ENCODE results near the gene POLA2.
"Not testable (repeated sequence)": the region's sequence is repeated elsewhere in the genome, so short reads cannot be mapped to it uniquely, and the experiment has no call there.

Gene POLA2

GRCh38 chr11:65261591-65262380 lies at the start of gene POLA2:
TSS of gene POLA2 (plus strand) at chr11:65261962. CDS start at chr11:65262293, 331 bp downstream.
- peak; percentile 89 to 93 (median 92) for DNase-seq

GRCh38 chr11:65212226-65212801 lies 49.4 kb upstream of the POLA2 start:
- no peak for DNase-seq

DNA sequence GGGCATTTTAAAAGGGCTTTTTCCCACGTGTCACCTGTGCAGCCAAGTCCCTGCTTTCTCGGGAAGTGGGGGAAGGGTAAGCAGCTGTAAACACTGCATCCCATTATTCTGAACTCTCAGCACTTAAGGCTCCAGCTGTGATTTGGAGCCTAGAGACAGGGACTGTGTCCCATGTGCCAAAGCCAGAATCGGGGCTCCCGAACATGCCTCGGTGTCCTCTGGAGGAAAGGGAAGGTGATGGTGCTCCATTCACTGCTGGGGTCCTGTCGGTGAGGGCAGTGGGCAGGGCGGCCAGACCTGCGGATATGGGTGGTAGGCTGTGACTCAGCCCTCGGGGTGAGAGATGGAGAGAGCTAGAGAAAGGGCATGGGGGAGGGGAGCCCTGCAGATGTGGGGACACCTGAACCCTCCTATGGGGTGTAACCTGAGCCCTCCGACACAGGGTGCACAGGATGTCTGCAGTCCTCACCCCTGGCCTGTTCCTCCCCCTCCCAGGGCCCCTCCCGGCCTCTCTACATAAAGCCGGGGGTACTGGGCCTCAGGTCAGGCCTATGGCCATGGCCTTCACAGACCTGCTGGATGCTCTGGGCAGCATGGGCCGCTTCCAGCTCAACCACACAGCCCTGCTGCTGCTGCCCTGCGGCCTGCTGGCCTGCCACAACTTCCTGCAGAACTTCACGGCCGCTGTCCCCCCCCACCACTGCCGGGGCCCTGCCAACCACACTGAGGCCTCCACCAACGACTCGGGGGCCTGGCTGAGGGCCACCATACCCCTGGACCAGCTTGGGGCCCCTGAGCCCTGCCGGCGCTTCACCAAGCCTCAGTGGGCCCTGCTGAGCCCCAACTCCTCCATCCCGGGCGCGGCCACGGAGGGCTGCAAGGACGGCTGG lies 48.2 kb upstream of the POLA2 start:
- peak in 1 of 4 experiments; percentile 16 for DNase-seq

- no peak for DNase-seq
Measured at GRCh38 chr11:65214212-65214845, 47.4 kb upstream of the POLA2 start.

DNA sequence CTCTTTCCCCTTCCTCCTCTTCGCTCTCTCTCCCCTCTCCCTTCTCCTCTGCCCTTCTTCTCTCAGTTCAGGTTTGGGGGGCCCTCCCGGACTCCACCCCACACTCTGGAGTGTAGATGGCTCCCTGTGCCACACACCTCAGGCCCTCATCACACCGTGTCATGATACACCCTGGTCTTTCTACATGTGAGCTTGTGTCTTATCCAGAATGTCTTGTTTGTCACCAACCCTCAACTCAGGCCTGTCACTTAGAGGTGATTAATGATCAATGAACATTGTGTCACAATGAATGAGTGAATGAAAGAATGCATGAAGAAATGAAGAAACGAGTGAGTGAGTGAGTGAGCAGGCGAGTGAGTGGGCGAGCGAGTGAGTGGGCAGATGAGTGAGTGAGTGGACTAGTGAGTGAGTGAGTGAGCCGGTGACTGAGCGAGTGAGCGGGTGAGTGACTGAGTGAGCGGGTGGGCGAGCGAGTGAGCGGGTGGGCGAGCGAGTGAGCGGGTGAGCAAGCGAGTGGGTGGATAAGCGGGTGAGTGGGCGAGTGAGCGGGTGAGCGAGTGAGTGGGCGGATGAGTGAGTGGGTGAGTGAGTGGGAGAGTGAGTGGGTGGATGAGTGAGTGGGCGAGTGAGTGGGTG lies 46.2 kb upstream of the POLA2 start:
- DNase-seq, result no peak

- DNase-seq, result no peak
Measured at GRCh38 chr11:65216830-65217229, 44.9 kb upstream of the POLA2 start.

GRCh38 chr11:65217441-65218423 lies 44.0 kb upstream of the POLA2 start:
- no peak for DNase-seq

DNA sequence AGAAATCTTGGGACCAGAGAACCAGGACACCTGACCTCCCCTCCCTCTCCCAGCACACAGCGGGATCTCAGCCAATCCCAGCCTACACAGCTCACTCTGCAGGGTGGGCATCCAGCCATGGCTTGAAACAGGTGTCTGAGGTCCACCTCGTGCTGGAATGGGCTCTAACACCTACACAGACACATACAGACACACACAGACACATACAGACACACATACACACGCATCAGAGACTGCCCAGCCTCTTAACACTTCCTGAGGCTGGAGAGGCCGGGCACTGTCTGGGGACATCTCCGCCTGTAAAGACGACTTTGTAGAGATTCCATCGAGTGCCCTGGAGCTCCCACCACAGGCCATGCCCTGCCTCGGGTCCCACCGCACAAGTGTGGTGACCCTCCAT lies 43.3 kb upstream of the POLA2 start:
- no peak for DNase-seq

- no peak for DNase-seq
Measured at GRCh38 chr11:65219930-65220213, 41.9 kb upstream of the POLA2 start.

GRCh38 chr11:65221026-65221425 lies 40.7 kb upstream of the POLA2 start:
- no peak for DNase-seq

GRCh38 chr11:65223011-65223410 lies 38.8 kb upstream of the POLA2 start:
- no peak for DNase-seq

- no peak for DNase-seq
Measured at GRCh38 chr11:65224930-65225278, 36.9 kb upstream of the POLA2 start.

DNA sequence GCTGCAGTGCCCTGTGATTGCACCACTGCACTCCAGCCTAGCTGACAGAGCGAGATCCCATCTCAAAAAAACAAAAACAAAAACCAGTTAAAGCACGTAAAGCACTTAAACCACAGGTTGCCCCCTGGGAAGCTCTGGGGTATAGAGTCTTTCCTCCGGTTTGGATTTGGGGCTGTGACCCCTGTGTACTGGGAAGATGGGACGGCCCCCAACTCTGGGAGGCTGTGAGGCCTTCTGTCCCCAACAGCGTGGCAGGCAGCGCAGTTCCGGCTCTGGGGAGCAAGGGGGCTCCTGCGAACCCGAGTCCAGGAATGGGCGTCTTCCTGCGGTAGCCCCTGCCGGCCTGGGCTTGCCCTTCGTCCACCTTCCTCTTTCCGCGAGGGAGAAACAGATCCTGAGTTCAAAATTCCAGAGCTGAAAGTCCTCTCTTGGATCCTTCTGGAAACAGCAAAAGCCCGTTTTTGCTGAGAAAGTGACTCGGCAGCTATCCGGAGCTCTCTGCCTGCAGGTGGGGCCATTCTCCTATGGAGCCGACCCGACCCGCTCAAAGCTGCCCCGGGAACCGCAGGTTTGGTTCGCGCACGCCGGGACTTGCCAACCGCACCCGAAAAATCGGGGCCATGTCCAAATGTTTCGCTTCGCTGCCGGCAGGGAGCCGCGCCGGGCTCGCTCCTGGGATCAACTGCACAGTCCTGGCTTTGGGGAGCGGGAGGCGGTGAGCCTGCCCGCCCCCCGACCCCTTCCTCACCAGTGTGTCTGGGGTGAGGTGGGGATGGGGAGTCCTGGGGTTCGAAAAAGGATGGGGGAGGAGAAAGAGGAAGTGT lies 36.3 kb upstream of the POLA2 start:
- peak in 2 of 4 experiments; percentile 11 to 25 for DNase-seq

GRCh38 chr11:65226103-65226442 lies 35.7 kb upstream of the POLA2 start:
- DNase-seq, result no peak

DNA sequence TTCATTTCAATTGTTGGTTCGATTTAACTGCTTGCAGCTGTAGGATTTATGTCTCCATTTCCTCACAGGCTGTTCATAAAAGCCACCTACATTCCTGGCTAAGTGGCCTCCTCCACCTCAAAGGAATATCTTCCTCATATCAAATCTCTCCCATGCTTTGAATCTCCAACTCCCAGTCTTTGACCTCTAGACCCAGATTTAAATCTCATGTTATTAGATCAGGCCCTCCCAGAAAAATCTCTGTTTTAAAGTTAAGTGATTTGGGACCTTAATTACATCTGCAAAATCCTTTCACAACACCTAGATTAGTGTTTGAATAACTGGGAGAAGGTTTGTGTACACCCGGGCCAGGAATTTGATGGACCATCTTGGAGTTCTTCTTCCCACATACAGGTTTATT lies 33.9 kb upstream of the POLA2 start:
- no peak for DNase-seq

GRCh38 chr11:65236194-65237059 lies 25.3 kb upstream of the POLA2 start:
- no peak for DNase-seq

GRCh38 chr11:65238302-65238701 lies 23.5 kb upstream of the POLA2 start:
- not testable (repeated sequence) for DNase-seq

- DNase-seq, result no peak
Measured at GRCh38 chr11:65241134-65241533, 20.6 kb upstream of the POLA2 start.

DNA sequence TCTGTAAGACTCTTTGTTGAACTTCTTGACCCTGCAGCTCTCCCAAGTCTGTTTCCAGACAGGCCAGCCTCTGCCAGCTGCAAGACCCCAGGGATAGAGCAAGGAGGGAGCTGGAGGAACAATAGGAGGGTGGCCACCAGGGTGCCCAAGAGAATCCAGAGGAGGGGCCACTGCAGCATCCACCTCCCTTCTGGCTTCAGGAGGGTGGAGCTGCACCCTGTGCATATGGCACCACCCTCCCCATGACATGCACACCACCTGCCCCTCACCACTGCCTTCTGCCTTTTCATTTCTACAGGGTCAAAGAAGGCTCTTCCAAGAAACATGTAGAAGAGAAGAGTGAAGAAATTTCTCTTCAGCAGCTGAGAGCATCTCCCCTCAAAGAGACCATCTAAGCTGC lies 20.1 kb upstream of the POLA2 start:
- DNase-seq, result no peak

DNA sequence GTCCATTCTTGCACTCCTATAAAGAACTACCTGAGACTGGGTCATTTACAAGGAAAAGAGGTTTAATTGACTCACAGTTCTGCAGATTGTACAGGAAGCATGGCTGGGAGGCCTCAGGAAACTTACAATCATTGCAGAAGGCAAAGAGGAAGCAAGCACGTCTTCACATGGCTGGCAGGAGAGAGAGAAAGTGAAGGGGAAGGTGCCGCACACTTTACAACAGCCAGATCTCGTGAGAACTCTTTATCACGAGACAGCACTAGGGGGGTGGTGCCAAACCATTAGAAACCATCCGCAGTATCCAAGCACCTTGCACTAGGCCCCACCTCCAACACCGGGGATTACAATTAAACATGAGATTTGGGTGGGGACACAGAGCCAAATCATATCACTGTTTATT lies 19.4 kb upstream of the POLA2 start:
- DNase-seq, result no peak

Measured in activated CD4-positive, CD25-positive, alpha-beta regulatory T cell (primary cell).